Measurements from ENCODE around the gene PLAGL1.

- TF ChIP-seq CTCF (IDR thresholded peaks at IDR 0.05) (no peak), POLR2AphosphoS5 (IDR thresholded peaks at IDR 0.05) (no peak)
These were observed 78.1 kb downstream of the PLAGL1 start for GRCh38 chr6:143929975-143930374.
